CD1c-positive myeloid dendritic cell (primary cell): ENCODE results near the gene PPP4R3A.

Experiments
- DNase-seq: peaks from one replicate; pipeline ENCODE4 v3.0.0-alpha.2; 2016; ENCODE audit errors: extremely low spot score

The PPP4R3A gene

DNA sequence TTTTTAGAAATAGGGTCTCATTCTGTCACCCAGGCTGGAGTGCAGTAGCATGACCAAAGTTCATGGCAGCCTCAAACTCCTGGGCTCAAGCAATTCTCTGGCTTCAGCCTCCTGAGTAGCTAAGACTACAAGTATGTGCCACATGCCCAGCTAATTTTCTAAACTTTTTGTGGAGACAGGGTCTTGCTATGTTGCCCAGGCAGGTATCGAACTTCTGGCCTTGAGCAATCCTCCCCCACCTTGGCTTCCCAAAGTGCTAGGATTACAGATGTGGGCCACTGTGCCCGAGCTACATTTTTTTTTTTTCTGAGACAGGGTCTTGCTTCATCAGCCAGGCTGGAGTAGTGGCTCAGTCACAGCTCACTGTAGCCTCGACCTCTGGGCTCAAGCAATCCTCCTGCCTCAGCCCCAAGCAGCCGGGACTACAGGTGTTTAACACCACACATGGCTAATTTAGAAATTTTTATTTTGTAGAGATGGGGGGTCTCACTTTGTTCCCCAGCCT, 7.1 kb downstream of the PPP4R3A start:
- no peak for DNase-seq

DNA sequence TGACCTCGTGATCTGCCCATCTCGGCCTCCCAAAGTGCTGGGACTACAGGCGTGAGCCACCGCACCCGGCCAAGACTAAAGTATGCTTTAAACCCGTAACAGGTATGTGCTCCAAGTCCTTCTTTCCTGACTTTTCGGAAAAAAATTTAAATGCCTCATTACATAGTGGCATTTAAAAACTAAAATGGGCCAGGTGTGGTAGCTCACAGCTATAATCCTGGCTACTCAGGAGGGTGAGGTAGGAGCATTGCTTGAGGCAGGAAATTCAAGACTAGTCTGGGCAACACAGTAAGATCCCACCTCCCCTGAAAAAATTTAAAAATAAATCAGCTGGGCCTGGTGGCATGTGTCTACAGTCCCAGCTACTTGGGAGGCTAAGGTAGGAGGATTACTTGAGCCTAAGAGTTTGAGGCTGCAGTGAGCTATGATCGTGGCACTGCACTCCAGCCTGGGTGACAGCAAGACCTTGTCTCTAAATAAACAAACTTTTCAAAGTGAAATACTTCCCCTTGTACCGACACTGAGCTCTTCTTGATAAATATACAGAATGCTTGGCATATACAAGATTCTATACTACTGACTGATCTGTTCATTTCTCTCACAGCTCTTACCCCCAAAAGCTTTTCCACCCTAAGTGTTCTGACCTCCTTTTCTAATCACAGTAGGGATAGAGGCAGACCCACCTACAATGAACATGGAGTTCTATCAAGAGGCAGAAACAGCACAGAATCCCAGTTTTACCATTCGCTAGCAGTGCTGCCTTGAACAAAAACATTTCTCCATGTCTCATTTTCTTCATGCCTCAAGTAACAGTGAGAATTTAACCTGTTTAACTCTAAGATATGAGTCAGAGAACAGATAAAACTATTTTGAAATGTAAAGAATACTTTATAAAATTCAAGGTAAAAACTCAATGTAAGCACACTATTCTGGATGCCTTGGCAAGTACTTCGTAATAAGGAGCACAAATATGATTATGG, 7.9 kb downstream of the PPP4R3A start:
- no peak for DNase-seq

- DNase-seq = no peak
Measured at GRCh38 chr14:91501348-91501747, 8.8 kb downstream of the PPP4R3A start.

DNA sequence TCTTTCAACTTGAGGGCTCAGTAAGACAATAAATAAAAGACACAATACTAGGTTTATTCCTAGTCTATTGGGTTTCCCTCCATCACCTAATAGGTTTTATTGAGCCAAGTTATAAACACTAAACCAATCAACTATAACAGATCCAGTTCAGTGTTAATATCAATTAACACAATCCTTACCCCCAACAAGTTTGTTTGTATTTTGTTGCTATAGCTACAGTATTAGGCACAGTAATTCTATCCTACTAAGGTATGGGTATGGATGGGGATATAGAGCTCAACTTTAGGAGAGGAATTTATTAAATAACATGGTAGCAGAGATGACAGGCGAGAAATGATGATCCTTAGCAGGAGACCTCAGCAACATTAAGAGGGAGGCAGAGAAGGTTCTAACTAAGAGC, 13.3 kb downstream of the PPP4R3A start:
- DNase-seq = no peak

DNA sequence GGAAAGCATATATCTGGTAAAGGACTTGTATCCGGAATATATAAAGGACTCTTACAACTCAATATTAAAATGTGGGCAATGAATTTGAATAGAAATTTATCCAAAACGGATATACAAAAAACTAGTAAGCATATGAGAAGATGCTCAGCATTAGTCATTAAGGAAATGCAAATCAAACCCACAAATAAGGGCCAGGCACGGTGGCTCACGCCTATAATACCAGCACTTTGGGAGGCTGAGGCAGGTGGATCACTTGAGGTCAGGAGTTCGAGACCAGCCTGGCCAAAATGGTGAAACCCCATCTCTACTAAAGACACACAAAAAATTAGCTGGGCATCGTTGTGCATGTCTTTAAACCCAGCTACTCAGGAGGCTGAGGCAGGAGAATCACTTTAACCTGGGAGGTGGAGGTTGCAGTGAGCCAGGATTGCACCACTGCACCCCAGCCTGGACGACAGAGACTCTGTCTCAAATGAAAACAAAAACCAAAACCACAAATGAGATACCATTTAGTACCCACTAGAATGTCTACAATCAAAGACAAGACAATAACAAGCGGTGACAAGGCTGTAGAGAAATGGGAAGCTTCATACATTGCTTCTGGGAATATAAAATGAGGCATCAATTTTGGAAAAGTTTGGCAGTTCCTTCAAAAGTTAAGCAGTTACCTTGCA, 15.6 kb downstream of the PPP4R3A start:
- peak; percentile 50 for DNase-seq

GRCh38 chr14:91493169-91493568, 16.9 kb downstream of the PPP4R3A start:
- peak; percentile 5 for DNase-seq

DNA sequence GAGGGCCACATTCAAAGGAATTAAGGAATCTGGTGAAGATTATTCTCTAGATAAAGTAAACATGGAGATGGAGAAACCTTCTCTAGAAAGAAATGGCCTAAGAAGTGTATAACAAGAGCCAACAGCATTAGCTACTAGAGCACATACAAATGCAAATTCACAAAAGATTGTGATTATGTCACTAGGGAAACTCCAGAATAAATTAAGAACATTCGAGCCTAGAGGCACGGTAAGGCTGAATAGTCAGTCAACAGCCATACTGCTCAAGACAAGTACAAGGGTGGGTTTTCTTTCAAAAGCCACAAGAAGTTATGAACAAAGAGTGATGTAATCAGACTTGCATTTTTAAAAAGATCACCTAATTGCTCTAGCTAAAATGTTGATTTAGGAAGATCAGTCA, 25.4 kb downstream of the PPP4R3A start:
- DNase-seq = no peak

DNA sequence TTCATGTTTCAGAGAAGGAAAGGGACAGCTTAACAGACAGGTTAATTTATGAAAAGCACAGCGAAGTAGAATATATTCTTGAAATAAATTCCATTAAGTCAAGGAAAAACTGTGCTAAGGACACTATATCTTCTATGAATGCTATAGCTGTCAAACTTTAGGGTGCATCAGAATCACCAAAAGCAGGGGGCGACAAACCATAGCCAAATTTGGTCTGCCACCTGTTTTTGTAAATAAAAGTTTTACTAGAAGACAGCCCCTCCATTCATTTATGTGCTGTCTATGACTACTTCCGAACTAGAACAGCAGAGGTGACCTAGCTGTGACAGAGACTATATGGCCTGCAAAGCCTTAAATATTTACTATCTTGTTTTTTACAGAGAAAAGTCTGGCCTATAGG, 25.9 kb downstream of the PPP4R3A start:
- no peak for DNase-seq

GRCh38 chr14:91482263-91483013, 27.7 kb downstream of the PPP4R3A start:
- peak; percentile 49 for DNase-seq

DNA sequence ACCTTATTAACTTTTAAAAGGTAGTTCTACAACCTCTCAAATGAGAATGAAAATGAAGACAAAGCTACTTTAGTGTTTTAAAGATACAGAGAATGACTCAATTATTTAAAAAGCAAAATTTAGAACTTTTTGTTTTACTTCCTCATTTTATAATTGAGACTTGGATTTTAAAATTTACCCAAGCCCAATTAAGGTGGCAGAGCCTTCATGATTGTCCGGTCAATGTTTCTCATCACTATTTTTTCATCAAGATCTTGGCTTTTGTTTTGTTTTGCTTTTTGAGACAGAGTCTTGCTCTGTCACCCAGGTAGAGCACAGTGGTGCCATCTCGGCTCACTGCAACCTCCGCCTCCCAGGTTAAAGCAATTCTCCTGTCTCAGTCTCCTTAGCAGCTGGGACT, 32.7 kb downstream of the PPP4R3A start:
- DNase-seq = peak; percentile 5

DNA sequence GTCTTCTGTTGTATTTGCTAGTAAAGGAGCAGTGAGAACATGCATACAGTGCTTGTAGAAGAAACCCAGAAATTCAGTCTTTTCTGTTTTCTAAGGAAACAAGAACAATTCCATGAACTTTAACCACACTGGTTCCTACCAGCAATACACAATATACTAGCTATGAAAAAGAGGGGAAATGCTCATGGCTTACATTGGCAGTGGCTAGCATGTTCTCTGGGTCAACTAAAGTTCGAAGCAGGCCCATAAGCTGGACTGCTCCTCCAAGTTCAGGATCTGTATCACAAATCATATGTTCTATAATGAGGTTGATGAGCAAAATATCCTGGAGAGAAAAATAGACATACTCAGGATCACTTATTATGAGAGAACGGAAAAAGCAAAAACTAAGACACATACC, 37.1 kb downstream of the PPP4R3A start:
- no peak for DNase-seq

DNA sequence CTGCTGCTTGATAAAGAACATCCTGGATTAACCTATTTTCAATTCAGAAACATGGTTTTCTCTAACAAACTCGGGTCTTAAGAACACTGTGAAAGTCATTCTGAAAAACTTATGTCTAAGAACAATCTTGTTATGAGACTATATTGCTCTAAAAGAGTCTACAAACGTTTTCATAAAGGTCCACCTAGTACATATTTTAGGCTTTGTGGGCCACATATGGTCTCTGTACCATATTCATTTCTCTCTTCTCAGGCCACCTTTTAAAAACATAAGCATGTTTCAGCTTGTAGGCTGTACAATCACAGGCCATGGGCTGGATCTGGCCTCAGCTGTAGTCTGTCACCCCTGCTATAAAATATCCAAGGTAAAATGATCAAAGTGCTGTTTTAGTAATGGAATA, 39.9 kb downstream of the PPP4R3A start:
- no peak for DNase-seq

GRCh38 chr14:91466192-91466591, 43.9 kb downstream of the PPP4R3A start:
- no peak for DNase-seq

GRCh38 chr14:91464615-91465205, 45.4 kb downstream of the PPP4R3A start:
- no peak for DNase-seq

- DNase-seq = no peak
Measured at GRCh38 chr14:91458612-91459011, 51.5 kb downstream of the PPP4R3A start.

- DNase-seq = no peak
Measured at GRCh38 chr14:91456283-91456682, 53.8 kb downstream of the PPP4R3A start.

GRCh38 chr14:91454580-91454979, 55.5 kb downstream of the PPP4R3A start:
- no peak for DNase-seq

GRCh38 chr14:91454155-91454554, 56.0 kb downstream of the PPP4R3A start:
- DNase-seq = no peak

DNA sequence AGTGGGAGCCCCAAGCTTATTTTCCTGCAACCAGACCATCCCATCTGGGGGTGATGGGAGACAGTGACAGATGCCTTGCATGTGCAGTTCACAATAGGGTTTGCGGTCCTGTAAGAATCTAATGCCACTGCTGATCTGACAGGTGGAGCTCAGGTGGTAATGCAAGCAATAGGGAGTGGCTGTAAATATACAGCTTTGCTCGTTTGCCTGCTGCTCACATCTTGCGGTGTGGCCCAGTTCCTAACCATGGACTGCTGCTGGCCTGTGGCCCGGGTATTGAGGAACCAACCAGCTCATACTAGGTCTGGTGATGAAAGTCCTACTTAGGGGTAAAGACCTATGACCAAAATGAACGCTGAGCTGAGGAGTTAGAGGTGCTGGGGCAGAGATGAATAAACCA, 56.4 kb downstream of the PPP4R3A start:
- no peak for DNase-seq

- DNase-seq = no peak
Measured at GRCh38 chr14:91444335-91445020, 65.6 kb downstream of the PPP4R3A start.

GRCh38 chr14:91439345-91439744, 70.8 kb downstream of the PPP4R3A start:
- no peak for DNase-seq
